Spleen (tissue), 11 donors: ENCODE data around the gene PKD1L1. TPM values are rescaled to one million over a fixed set of nuclear protein-coding genes. Genes with fewer than 3 reads are reported as not detected.

ENCODE experiments used
- DNase-seq: peaks from one replicate; pipeline ENCODE4 v3.0.0-alpha.2; 2020
- H3K27ac ChIP-seq, 8 donors: fragments of 200-600 bp; sonication (generic) in 7 of 8; 1 replicate in 4 of 8; 2 replicates in 4 of 8; pipeline versions ENCODE4 v1.5.0 to v1.8.0; 2016 to 2021; ENCODE audit warnings: inconsistent platforms in 4 of 8, mild to moderate bottlenecking in 4 of 8, moderate library complexity in 1 of 8
- H3K27me3 ChIP-seq, 7 donors: fragments of 200-600 bp; sonication (generic) in 6 of 7; replicated peaks in 1 of 7; 1 replicate in 4 of 7; 2 replicates in 3 of 7; pipeline versions ENCODE4 v1.5.0 to v1.8.0; 2016 to 2021; ENCODE audit warnings: inconsistent platforms in 3 of 7, mild to moderate bottlenecking in 1 of 7
- H3K36me3 ChIP-seq, 6 donors: fragments of 200-600 bp; sonication (generic) in 5 of 6; 1 replicate in 4 of 6; 2 replicates in 2 of 6; pipeline versions ENCODE4 v1.5.0 to v1.8.0; 2016 to 2021; ENCODE audit warnings: inconsistent platforms in 2 of 6
- H3K4me1 ChIP-seq, 6 donors: fragments of 200-600 bp; sonication (generic) in 5 of 6; 1 replicate in 3 of 6; 2 replicates in 3 of 6; pipeline versions ENCODE4 v1.5.0 to v1.8.0; 2016 to 2021; ENCODE audit warnings: inconsistent platforms in 3 of 6
- H3K4me3 ChIP-seq, 8 donors: fragments of 200-600 bp; sonication (generic) in 7 of 8; 1 replicate in 4 of 8; 2 replicates in 4 of 8; pipeline versions ENCODE4 v1.5.0 to v1.8.0; 2016 to 2021; ENCODE audit warnings: inconsistent platforms in 4 of 8, mild to moderate bottlenecking in 4 of 8, moderate library complexity in 2 of 8
- H3K9me3 ChIP-seq, 8 donors: fragments of 200-600 bp; sonication (generic) in 7 of 8; 1 replicate in 4 of 8; 2 replicates in 4 of 8; pipeline versions ENCODE4 v1.5.0 to v1.8.0; 2016 to 2021; ENCODE audit warnings: inconsistent platforms in 4 of 8
- POLR2A ChIP-seq, 3 donors: fragments of 450-650 bp; IDR thresholded peaks; one replicate each; pipeline ENCODE4 v1.5.1; 2017; ENCODE audit warnings: antibody characterized with exemption in 3 of 3, mild to moderate bottlenecking in 1 of 3
- POLR2AphosphoS5 ChIP-seq, 3 donors: sonication (generic); formaldehyde crosslinking; IDR thresholded peaks; one replicate each; pipeline ENCODE4 v1.5.1; 2017; ENCODE audit warnings: antibody characterized with exemption in 3 of 3
- WGBS, 5 donors: extraction: QIAGEN DNeasy Blood & Tissue Kit in 3 of 5; methylation state at CpG; one replicate each; pipeline versions ENCODE4 v1.1.5 to v1.1.7; 2013 to 2018; 5-methylcytosine and 5-hydroxymethylcytosine counted together
- intact Hi-C: fragments of 100-400 bp; cut with DNase I; formaldehyde crosslinking; loops from one replicate; pipeline ENCODE4 v1.15.0; 2023; ENCODE audit warnings: low total_unique reads
- polyA plus RNA-seq, 3 donors: library from polyadenylated mRNA; stranded (reverse); fragments of 200-250 nt; gene quantifications; one replicate each; pipeline ENCODE4 v1.2.1, GENCODE V29; 2013
- total RNA-seq, 7 donors: library from RNA; depleted of rRNA in 3 of 7; stranded (reverse); fragments of >200 nt in 3 of 7; fragmentation: NEBNext Ultra II Directional in 4 of 7; extraction: Animal tissue kit (Norgen Biotek cat#: 25700) in 4 of 7; gene quantifications; one replicate each; pipeline versions ENCODE4 v1.1.0 to v1.2.1, GENCODE V29; 2016 to 2021
- TF ChIP-seq, protein P1 (sequence below), 11 experiments: fragments of 200-600 bp in 7 of 11; fragments of 450-650 bp in 4 of 11; sonication (generic) in 4 of 11; IDR thresholded peaks in 8 of 11; conservative IDR thresholded peaks in 3 of 11; 1 replicate in 7 of 11; 2 replicates in 4 of 11; pipeline versions ENCODE4 v1.4.0 to v1.8.0; 2016 to 2021; ENCODE audit warnings: antibody characterized with exemption in 11 of 11, inconsistent platforms in 4 of 11, mild to moderate bottlenecking in 1 of 11
- donor health status: healthy with polysubstance abuse.
- donor health status: DM: no; HTN: no; CAD: no; lungs with moderate emphysema.
- donor health status: DM: no; HTN: no; CAD: no.
- donor health status: Bipolar disorder and iron deficiency.
- donor health status: healthy.
- donor health status: DM: no; HTN: no; CAD: no.
- donor health status: DM: yes; HTN: yes; CAD: no.

Gene PKD1L1
- total and polyA plus RNA-seq, 10 donors = 0.28 to 1.3 (median 0.49) TPM

DNA sequence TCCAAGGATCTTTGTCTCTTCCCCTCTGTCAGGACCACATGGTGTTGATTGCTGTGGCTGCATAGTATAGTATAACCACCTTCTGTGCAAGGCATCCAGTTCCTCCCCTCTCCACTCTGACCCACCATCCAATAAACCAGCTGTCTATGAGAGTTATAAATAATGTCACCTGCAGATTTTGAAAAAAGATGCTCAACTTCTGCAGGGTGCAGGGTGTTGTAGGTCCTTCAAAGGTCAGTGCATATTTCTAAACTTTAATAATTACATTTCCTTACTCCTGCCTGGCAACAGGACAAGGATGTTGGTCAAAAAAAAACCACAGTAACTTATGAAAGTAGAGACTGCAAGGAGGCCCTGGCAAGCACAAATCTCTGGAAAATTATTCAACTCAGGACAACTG is 166.2 kb downstream of the PKD1L1 start:
- intact Hi-C loops = no loop called here
- no peaks in the 10 kb centered on the region for H3K4me1 ChIP-seq

DNA sequence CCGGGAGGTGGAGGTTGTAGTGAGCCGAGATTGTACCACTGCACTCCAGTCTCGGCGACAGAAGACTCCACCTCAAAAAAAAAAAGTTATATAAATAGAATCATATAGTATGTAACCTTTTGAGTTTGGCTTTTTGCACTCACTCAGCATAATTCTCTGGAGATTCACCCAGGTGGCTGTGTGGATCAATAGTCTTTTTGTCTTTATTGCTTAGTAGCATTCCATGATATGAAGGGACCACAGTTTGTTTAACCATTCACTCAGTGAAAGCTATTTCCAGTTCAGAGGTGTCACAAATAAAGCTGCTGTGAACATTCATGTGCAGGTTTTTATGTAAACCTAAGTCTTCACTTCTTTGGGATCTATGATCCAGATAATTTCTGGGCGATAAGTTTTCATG is 167.7 kb downstream of the PKD1L1 start:
- no peak overlapping the region for H3K4me3 ChIP-seq
- peaks cover 0 to 6% (median 0%) of the 10 kb centered on the region in 8 donors for H3K9me3 ChIP-seq
- no peak for TF ChIP-seq POLR2A (IDR thresholded peaks at IDR 0.05)
- DNase-seq = no peak
- 94 to 99% (median 98%) methylated on average over 5 of the region's 5 CpGs for WGBS, 5 donors
- H3K27ac ChIP-seq = no peak overlapping the region
- H3K27me3 ChIP-seq = no peaks in the 10 kb centered on the region
- intact Hi-C loops = no loop called here
- no peaks in the 10 kb centered on the region for H3K36me3 ChIP-seq
- no peaks in the 10 kb centered on the region for H3K4me1 ChIP-seq

More for the DNA sequence above, 166.2 kb downstream of the PKD1L1 start:
- Histone ChIP-seq H3K36me3 (no peaks in the 10 kb centered on the region), H3K9me3 (peaks cover 0 to 6% (median 0%) of the 10 kb centered on the region in 8 donors), H3K4me3 (no peak overlapping the region), H3K27me3 (no peaks in the 10 kb centered on the region), H3K27ac (no peak overlapping the region)
- no peak for DNase-seq
- TF ChIP-seq, protein P1, sequence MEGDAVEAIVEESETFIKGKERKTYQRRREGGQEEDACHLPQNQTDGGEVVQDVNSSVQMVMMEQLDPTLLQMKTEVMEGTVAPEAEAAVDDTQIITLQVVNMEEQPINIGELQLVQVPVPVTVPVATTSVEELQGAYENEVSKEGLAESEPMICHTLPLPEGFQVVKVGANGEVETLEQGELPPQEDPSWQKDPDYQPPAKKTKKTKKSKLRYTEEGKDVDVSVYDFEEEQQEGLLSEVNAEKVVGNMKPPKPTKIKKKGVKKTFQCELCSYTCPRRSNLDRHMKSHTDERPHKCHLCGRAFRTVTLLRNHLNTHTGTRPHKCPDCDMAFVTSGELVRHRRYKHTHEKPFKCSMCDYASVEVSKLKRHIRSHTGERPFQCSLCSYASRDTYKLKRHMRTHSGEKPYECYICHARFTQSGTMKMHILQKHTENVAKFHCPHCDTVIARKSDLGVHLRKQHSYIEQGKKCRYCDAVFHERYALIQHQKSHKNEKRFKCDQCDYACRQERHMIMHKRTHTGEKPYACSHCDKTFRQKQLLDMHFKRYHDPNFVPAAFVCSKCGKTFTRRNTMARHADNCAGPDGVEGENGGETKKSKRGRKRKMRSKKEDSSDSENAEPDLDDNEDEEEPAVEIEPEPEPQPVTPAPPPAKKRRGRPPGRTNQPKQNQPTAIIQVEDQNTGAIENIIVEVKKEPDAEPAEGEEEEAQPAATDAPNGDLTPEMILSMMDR (IDR thresholded peaks at IDR 0.05 in 8 of 11, conservative IDR thresholded peaks at IDR 0.05 in 3 of 11) = no peak
- TF ChIP-seq POLR2AphosphoS5 (IDR thresholded peaks at IDR 0.05) (no peak), POLR2A (IDR thresholded peaks at IDR 0.05) (no peak)

DNA sequence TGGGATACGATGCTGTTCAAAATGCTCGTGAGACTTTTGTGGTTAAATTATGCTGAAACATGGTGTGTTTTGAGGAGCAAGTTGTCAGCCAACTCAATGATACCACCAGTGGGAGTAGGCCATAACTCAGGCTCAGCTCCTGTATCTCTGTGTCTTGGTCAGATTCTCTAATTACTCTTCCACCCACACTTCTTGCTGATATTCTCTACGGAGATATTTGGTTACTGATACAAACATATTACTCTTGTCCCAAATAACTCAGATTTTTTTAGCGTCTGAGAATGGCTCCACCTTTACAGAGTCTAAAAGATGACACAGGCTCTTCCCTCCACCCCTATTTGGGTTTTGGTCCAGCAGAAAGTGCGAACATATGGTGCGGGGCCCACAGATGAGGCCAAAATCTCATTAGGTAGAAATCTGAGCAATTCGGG is 168.9 kb downstream of the PKD1L1 start:
- Histone ChIP-seq H3K4me1 (peaks cover 0 to 8% (median 0%) of the 10 kb centered on the region in 6 donors), H3K4me3 (no peak overlapping the region), H3K9me3 (peaks cover 0 to 6% (median 0%) of the 10 kb centered on the region in 8 donors), H3K27ac (no peak overlapping the region), H3K36me3 (no peaks in the 10 kb centered on the region), H3K27me3 (no peaks in the 10 kb centered on the region)
- intact Hi-C loops = no loop called here
- no peak for DNase-seq
- TF ChIP-seq POLR2AphosphoS5 (IDR thresholded peaks at IDR 0.05) (no peak), POLR2A (IDR thresholded peaks at IDR 0.05) (no peak)
- TF ChIP-seq, protein P1 (IDR thresholded peaks at IDR 0.05 in 8 of 11, conservative IDR thresholded peaks at IDR 0.05 in 3 of 11) = no peak
- whole genome bisulfite sequencing, 5 donors = 84 to 95% (median 86%) methylated on average over 7 of the region's 7 CpGs

DNA sequence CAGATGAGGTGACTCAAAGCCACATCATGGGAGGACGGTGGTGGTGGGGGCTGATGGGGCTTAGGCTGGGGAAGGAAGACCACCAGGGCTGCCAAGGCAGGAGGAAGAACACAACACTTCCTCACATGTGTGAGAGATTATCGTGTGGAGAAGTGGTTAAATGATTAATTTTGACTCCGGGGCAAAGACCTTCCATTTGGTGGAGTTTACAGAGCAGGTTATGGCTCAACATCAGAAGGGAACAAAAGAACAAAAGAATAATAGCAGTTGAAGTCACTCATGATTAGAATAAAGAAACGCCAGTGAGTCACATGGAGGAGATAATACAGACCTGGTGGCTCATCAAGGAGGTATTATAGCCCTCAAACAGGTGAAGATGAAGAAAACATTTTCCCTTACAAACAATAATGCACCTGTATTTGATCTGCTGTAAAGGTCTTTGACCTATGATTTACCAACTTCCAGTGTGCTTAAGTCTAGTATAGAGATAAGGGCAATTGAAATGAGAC is 170.1 kb downstream of the PKD1L1 start:
- intact Hi-C loops = no loop called here

More for the DNA sequence above, 170.1 kb downstream of the PKD1L1 start:
- Histone ChIP-seq H3K36me3 (no peaks in the 10 kb centered on the region), H3K9me3 (peaks cover 0 to 6% (median 0%) of the 10 kb centered on the region in 8 donors), H3K4me1 (peaks cover 0 to 8% (median 0%) of the 10 kb centered on the region in 6 donors), H3K4me3 (no peak overlapping the region), H3K27me3 (no peaks in the 10 kb centered on the region), H3K27ac (no peak overlapping the region)
- no peak for TF ChIP-seq POLR2AphosphoS5 (IDR thresholded peaks at IDR 0.05)
- TF ChIP-seq, protein P1 (IDR thresholded peaks at IDR 0.05 in 8 of 11, conservative IDR thresholded peaks at IDR 0.05 in 3 of 11) = no peak
- TF ChIP-seq POLR2A (IDR thresholded peaks at IDR 0.05) = no peak
- no peak for DNase-seq
- WGBS, 5 donors = 52 to 76% (median 73%) methylated on average over 4 of the region's 4 CpGs
